Loucy (cell line): ENCODE measurements around the gene LYSMD4.

ENCODE experiments used
- CTCF ChIP-seq: fragments of 200-600 bp; sonication (generic); conservative IDR thresholded peaks from 2 replicates; pipeline ENCODE4 v1.5.1; 2014; ENCODE audit warnings: mild to moderate bottlenecking, antibody characterized with exemption, low read length
- EZH2phosphoT487 ChIP-seq: fragments of 200-600 bp; IDR thresholded peaks from 2 replicates; pipeline ENCODE4 v1.6.1; 2018; ENCODE audit warnings: antibody characterized with exemption, mild to moderate bottlenecking, moderate library complexity, borderline replicate concordance

- TF ChIP-seq CTCF (no peak), EZH2phosphoT487 (no peak)
Observed at GRCh38 chr15:99707473-99708270, 25.6 kb downstream of the LYSMD4 start.
